ENCODE results near the gene ZNF433. TPM values are rescaled to one million over a fixed set of nuclear protein-coding genes. Genes with fewer than 3 reads are reported as not detected.
A peak's percentile ranks its signal among the peaks of the same experiment; 100 is the strongest.

The ZNF433 gene
- total RNA-seq, 3 donors from 2014 or later (not counting 1 experiment from before 2014, with no cell fraction given), result 3.4 to 9.0 (median 3.9) TPM

- H3K27me3 ChIP-seq (ENCODE audit: control insufficient read depth, insufficient read depth, low read length), result no peaks in the 10 kb centered on the region
- peaks cover 26 to 31% of the 10 kb centered on the region in 2 donors for H3K4me1 Mint-ChIP-seq
- no peak overlapping the region for H3K27ac ChIP-seq (ENCODE audit: low read length)
- H3K4me3 ChIP-seq (ENCODE audit: low read length), result no peak overlapping the region
- intact Hi-C loops (cut with micrococcal nuclease), result no loop called here
- no peaks in the 10 kb centered on the region for H3K27me3 Mint-ChIP-seq (ENCODE audit: low read depth in 2 of 2)
- no peak for TF ChIP-seq CTCF (IDR thresholded peaks at IDR 0.05)
- no peak for DNase-seq
- H3K4me3 Mint-ChIP-seq, result peak overlapping the region; percentile 97
- no peak for ATAC-seq
- 95% methylated on average over 17 of the region's 17 CpGs for WGBS (ENCODE audit: insufficient coverage)
- no peaks in the 10 kb centered on the region for H3K9me3 Mint-ChIP-seq
- H3K36me3 ChIP-seq (ENCODE audit: control insufficient read depth, insufficient read depth, low read length), result no peaks in the 10 kb centered on the region
- no peaks in the 10 kb centered on the region for H3K36me3 Mint-ChIP-seq
- H3K9me3 ChIP-seq (ENCODE audit: control insufficient read depth, insufficient read depth, low read length), result peaks cover 6% of the 10 kb centered on the region
- no peak overlapping the region for H3K27ac Mint-ChIP-seq
- H3K4me1 ChIP-seq (ENCODE audit: control insufficient read depth, insufficient read depth, low read length), result peaks cover 23% of the 10 kb centered on the region
These were observed 48.7 kb downstream of the ZNF433 start for GRCh38 chr19:11986754-11987153.

- peaks cover under 1% of the 10 kb centered on the region for H3K36me3 Mint-ChIP-seq
- no peaks in the 10 kb centered on the region for H3K36me3 ChIP-seq (ENCODE audit: control insufficient read depth, insufficient read depth, low read length)
- H3K4me3 Mint-ChIP-seq, result no peak overlapping the region
- TF ChIP-seq CTCF (IDR thresholded peaks at IDR 0.05), result no peak
- peaks cover 2 to 3% of the 10 kb centered on the region in 2 donors for H3K9me3 Mint-ChIP-seq
- intact Hi-C loops (cut with micrococcal nuclease), result no loop called here
- no peak overlapping the region for H3K27ac Mint-ChIP-seq
- DNase-seq (peak in 1 of 2 donors; percentile 33), ATAC-seq (no peak)
- no peaks in the 10 kb centered on the region for H3K27me3 ChIP-seq (ENCODE audit: control insufficient read depth, insufficient read depth, low read length)
- peaks cover 19% of the 10 kb centered on the region for H3K4me1 ChIP-seq (ENCODE audit: control insufficient read depth, insufficient read depth, low read length)
- peaks cover 23% of the 10 kb centered on the region for H3K9me3 ChIP-seq (ENCODE audit: control insufficient read depth, insufficient read depth, low read length)
- H3K4me3 ChIP-seq (ENCODE audit: low read length), result no peak overlapping the region
- H3K4me1 Mint-ChIP-seq, result peaks cover 16 to 18% of the 10 kb centered on the region in 2 donors
- 39% methylated on average over 5 of the region's 5 CpGs for WGBS (ENCODE audit: insufficient coverage)
- no peaks in the 10 kb centered on the region for H3K27me3 Mint-ChIP-seq (ENCODE audit: low read depth in 2 of 2)
- H3K27ac ChIP-seq (ENCODE audit: low read length), result no peak overlapping the region
These were observed 50.5 kb downstream of the ZNF433 start for GRCh38 chr19:11984986-11985385.

- peaks cover 25% of the 10 kb centered on the region for H3K36me3 Mint-ChIP-seq
- no peaks in the 10 kb centered on the region for H3K27me3 Mint-ChIP-seq (ENCODE audit: low read depth in 2 of 2)
- Histone ChIP-seq H3K27ac (ENCODE audit: low read length) (no peak overlapping the region), H3K9me3 (ENCODE audit: control insufficient read depth, insufficient read depth, low read length) (peaks cover 40% of the 10 kb centered on the region), H3K4me3 (ENCODE audit: low read length) (no peak overlapping the region), H3K36me3 (ENCODE audit: control insufficient read depth, insufficient read depth, low read length) (peaks cover 15% of the 10 kb centered on the region), H3K4me1 (ENCODE audit: control insufficient read depth, insufficient read depth, low read length) (peaks cover 5% of the 10 kb centered on the region), H3K27me3 (ENCODE audit: control insufficient read depth, insufficient read depth, low read length) (no peaks in the 10 kb centered on the region)
- no peak for TF ChIP-seq CTCF (IDR thresholded peaks at IDR 0.05)
- H3K4me3 Mint-ChIP-seq, result no peak overlapping the region
- DNase-seq (no peak), ATAC-seq (no peak)
- peaks cover 3 to 4% of the 10 kb centered on the region in 2 donors for H3K9me3 Mint-ChIP-seq
- intact Hi-C loops (cut with micrococcal nuclease), result no loop called here
- H3K27ac Mint-ChIP-seq, result no peak overlapping the region
- H3K4me1 Mint-ChIP-seq, result peaks cover 2 to 4% of the 10 kb centered on the region in 2 donors
- 94% methylated on average over 4 of the region's 4 CpGs for WGBS (ENCODE audit: insufficient coverage)
These were observed 53.0 kb downstream of the ZNF433 start for GRCh38 chr19:11982526-11982925.

GRCh38 chr19:11979527-11979926 lies 56.0 kb downstream of the ZNF433 start:
- intact Hi-C loops (cut with micrococcal nuclease), result no loop called here
- Histone ChIP-seq H3K4me3 (ENCODE audit: low read length) (no peak overlapping the region), H3K9me3 (ENCODE audit: control insufficient read depth, insufficient read depth, low read length) (peaks cover 46% of the 10 kb centered on the region), H3K36me3 (ENCODE audit: control insufficient read depth, insufficient read depth, low read length) (peaks cover 17% of the 10 kb centered on the region), H3K27ac (ENCODE audit: low read length) (no peak overlapping the region), H3K27me3 (ENCODE audit: control insufficient read depth, insufficient read depth, low read length) (no peaks in the 10 kb centered on the region), H3K4me1 (ENCODE audit: control insufficient read depth, insufficient read depth, low read length) (no peaks in the 10 kb centered on the region)
- ATAC-seq (no peak), DNase-seq (no peak)
- H3K9me3 Mint-ChIP-seq, result peaks cover 3 to 4% of the 10 kb centered on the region in 2 donors
- TF ChIP-seq CTCF (IDR thresholded peaks at IDR 0.05), result no peak
- no peaks in the 10 kb centered on the region for H3K27me3 Mint-ChIP-seq (ENCODE audit: low read depth in 2 of 2)
- H3K4me1 Mint-ChIP-seq, result no peaks in the 10 kb centered on the region
- no peak overlapping the region for H3K27ac Mint-ChIP-seq
- H3K36me3 Mint-ChIP-seq, result peaks cover 33% of the 10 kb centered on the region
- 97% methylated on average over 2 of the region's 4 CpGs for WGBS (ENCODE audit: insufficient coverage)
- H3K4me3 Mint-ChIP-seq, result no peak overlapping the region
